ENCODE measurements around the gene SH3RF2.

The SH3RF2 gene

DNA sequence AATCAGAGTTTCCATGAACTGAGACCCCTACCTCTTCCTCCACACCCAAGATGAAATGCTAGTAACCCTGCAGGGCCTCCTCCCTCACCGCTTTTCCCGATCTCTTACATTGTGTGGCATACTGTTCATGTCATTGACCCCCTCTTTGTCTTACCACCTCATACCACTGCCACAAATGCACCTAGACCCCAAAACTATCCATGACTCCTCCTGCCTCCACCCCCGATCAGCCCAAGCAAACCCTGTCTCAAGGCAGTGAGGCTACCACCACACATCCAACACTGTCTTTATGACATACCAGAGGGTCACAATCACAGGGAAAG is 113.3 kb downstream of the SH3RF2 start (continued):
- TF ChIP-seq SETDB1 (IDR thresholded peaks at IDR 0.05; ENCODE audit: insufficient read length, low read length) (no peak), ZNF776 (tag by site-specific recombination; IDR thresholded peaks at IDR 0.05; ENCODE audit: borderline replicate concordance) (no peak)

DNA sequence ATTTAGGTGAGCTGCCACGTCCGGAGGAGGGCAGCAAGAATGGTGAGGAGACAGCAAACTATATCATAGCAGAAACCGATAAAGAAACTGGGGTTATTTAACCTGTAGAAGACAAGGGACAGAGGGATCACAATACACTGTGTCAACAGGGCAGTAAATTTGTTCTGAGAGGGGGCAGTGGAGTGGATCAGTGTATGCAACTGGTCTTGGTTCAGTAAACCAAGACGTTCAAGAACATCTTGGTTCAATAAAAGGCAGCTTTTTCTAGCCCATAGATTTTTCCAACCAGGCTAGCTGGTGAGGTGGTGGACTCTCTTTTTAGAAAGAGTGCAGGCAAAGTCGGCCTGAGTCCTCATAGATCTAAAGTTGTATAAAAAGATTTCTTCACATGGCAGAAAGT is 113.7 kb downstream of the SH3RF2 start:
- peaks cover 2% of the 10 kb centered on the region; the same call in 1 of the 2 replicates for H3K4me1 ChIP-seq (ENCODE audit: control insufficient read depth, insufficient read depth, low read length)
- POLR2A ChIA-PET = no interaction called here
- no peak overlapping the region for H3K4me3 ChIP-seq (ENCODE audit: low read depth, low read length)
- CTCF ChIA-PET = interaction anchor here (0.7 to 5.7 kb wide), 14 partner anchors 9 to 1846 kb away, joined by 3 to 45 read pairs (median 4); no protein-coding TSS in a partner anchor
- H3K36me3 ChIP-seq (ENCODE audit: control insufficient read depth in 2 of 2, insufficient read depth in 1 of 2, low read length in 2 of 2) = no peaks in the 10 kb centered on the region
- no peak for TF ChIP-seq GLI2 (tag by site-specific recombination; IDR thresholded peaks at IDR 0.05; ENCODE audit: borderline replicate concordance, low read depth)
- TF ChIP-seq, protein P1, sequence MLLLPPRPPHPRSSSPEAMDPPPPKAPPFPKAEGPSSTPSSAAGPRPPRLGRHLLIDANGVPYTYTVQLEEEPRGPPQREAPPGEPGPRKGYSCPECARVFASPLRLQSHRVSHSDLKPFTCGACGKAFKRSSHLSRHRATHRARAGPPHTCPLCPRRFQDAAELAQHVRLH (tag by site-specific recombination; IDR thresholded peaks at IDR 0.05) = no peak
- TF ChIP-seq ZNF221 (tag by site-specific recombination; IDR thresholded peaks at IDR 0.05; ENCODE audit: borderline replicate concordance) = no peak
- TF ChIP-seq, protein P2, sequence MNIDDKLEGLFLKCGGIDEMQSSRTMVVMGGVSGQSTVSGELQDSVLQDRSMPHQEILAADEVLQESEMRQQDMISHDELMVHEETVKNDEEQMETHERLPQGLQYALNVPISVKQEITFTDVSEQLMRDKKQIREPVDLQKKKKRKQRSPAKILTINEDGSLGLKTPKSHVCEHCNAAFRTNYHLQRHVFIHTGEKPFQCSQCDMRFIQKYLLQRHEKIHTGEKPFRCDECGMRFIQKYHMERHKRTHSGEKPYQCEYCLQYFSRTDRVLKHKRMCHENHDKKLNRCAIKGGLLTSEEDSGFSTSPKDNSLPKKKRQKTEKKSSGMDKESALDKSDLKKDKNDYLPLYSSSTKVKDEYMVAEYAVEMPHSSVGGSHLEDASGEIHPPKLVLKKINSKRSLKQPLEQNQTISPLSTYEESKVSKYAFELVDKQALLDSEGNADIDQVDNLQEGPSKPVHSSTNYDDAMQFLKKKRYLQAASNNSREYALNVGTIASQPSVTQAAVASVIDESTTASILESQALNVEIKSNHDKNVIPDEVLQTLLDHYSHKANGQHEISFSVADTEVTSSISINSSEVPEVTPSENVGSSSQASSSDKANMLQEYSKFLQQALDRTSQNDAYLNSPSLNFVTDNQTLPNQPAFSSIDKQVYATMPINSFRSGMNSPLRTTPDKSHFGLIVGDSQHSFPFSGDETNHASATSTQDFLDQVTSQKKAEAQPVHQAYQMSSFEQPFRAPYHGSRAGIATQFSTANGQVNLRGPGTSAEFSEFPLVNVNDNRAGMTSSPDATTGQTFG (tag by site-specific recombination; IDR thresholded peaks at IDR 0.05; ENCODE audit: borderline replicate concordance) = no peak
- no peak for TF ChIP-seq HOXA7 (CRISPR knock-in tag; IDR thresholded peaks at IDR 0.05; ENCODE audit: borderline replicate concordance)
- no peak for TF ChIP-seq ZNF169 (tag by site-specific recombination; IDR thresholded peaks at IDR 0.05)
- no peak for TF ChIP-seq ZNF112 (tag by site-specific recombination; IDR thresholded peaks at IDR 0.05)
- TF ChIP-seq, protein P3, sequence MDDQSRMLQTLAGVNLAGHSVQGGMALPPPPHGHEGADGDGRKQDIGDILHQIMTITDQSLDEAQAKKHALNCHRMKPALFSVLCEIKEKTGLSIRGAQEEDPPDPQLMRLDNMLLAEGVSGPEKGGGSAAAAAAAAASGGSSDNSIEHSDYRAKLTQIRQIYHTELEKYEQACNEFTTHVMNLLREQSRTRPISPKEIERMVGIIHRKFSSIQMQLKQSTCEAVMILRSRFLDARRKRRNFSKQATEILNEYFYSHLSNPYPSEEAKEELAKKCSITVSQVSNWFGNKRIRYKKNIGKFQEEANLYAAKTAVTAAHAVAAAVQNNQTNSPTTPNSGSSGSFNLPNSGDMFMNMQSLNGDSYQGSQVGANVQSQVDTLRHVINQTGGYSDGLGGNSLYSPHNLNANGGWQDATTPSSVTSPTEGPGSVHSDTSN (CRISPR knock-in tag; IDR thresholded peaks at IDR 0.05) = no peak
- TF ChIP-seq ZNF174 (tag by site-specific recombination; IDR thresholded peaks at IDR 0.05) = no peak
- TF ChIP-seq ZFP37 (tag by site-specific recombination; IDR thresholded peaks at IDR 0.05) = no peak
- no peak for TF ChIP-seq ZNF843 (tag by site-specific recombination; IDR thresholded peaks at IDR 0.05)
- TF ChIP-seq ZNF501 (tag by site-specific recombination; IDR thresholded peaks at IDR 0.05) = no peak
- TF ChIP-seq ZNF776 (tag by site-specific recombination; IDR thresholded peaks at IDR 0.05; ENCODE audit: borderline replicate concordance) = no peak
- no peak for TF ChIP-seq ZNF311 (tag by site-specific recombination; IDR thresholded peaks at IDR 0.05; ENCODE audit: borderline replicate concordance)
- TF ChIP-seq ZNF623 (tag by site-specific recombination; IDR thresholded peaks at IDR 0.05) = no peak
- no peak for TF ChIP-seq ZNF211 (tag by site-specific recombination; IDR thresholded peaks at IDR 0.05; ENCODE audit: low read depth)
- TF ChIP-seq, protein P4, sequence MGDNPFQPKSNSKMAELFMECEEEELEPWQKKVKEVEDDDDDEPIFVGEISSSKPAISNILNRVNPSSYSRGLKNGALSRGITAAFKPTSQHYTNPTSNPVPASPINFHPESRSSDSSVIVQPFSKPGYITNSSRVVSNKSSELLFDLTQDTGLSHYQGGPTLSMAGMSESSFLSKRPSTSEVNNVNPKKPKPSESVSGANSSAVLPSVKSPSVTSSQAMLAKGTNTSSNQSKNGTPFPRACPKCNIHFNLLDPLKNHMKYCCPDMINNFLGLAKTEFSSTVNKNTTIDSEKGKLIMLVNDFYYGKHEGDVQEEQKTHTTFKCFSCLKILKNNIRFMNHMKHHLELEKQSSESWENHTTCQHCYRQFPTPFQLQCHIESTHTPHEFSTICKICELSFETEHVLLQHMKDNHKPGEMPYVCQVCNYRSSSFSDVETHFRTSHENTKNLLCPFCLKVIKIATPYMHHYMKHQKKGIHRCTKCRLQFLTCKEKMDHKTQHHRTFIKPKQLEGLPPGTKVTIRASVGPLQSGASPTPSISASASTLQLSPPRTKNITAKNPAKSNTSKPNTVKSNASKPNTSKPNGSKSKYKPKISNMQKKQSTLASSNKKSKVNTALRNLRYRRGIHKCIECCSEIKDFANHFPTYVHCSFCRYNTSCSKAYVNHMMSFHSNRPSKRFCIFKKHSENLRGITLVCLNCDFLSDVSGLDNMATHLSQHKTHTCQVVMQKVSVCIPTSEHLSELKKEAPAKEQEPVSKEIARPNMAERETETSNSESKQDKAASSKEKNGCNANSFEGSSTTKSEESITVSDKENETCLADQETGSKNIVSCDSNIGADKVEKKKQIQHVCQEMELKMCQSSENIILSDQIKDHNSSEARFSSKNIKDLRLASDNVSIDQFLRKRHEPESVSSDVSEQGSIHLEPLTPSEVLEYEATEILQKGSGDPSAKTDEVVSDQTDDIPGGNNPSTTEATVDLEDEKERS (tag by site-specific recombination; IDR thresholded peaks at IDR 0.05) = no peak
- no peak for TF ChIP-seq ZNF324 (tag by site-specific recombination; IDR thresholded peaks at IDR 0.05)
- no peaks in the 10 kb centered on the region for H3K9me3 ChIP-seq (ENCODE audit: control insufficient read depth, insufficient read depth, low read depth, low read length)
- H3K27ac ChIP-seq (ENCODE audit: extremely low read depth, low read depth, low read length) = no peak overlapping the region

All from HEK293 (cell line).